ENCODE results near the gene TESPA1. TPM values are rescaled to one million over a fixed set of nuclear protein-coding genes. Genes with fewer than 3 reads are reported as not detected.

TESPA1 gene
- polyA plus RNA-seq, 1 donor from 2014 or later = not detected

DNA sequence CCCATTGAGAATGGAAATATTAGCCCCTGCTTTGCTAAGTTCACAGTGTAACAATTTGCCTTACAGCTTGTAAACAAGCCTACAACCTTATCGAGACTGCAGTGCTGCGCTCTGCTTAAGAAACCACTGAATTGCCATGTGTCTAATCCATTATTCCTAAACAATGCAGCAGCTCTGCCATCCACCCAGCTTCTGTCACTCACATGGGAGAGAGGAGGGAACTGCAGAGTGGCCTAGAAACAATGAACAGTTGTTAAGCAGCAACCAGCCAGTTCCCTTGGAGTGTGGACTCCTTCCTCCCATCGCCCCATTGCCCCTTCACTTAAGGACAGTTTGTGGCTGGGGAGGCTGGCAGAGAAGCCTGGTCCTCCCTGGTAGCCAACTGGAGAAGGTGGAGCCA is 42.9 kb downstream of the TESPA1 start:
- no peak overlapping the region for H3K4me3 ChIP-seq (ENCODE audit: low read length)
- H4K20me1 ChIP-seq (ENCODE audit: insufficient read depth) = no peaks in the 10 kb centered on the region
- no peaks in the 10 kb centered on the region for H3K79me2 ChIP-seq (replicated peaks; ENCODE audit: insufficient read depth, low read length)
- peak overlapping the region; percentile 65 for H2AFZ ChIP-seq (ENCODE audit: low read depth, low read length)
- H3K4me2 ChIP-seq (ENCODE audit: low read length) = no peak overlapping the region
- no peaks in the 10 kb centered on the region for H3K27me3 ChIP-seq (ENCODE audit: insufficient read depth, low read depth, low read length)
- no peak overlapping the region for H3K9ac ChIP-seq (ENCODE audit: low read length)
- H3K9me3 ChIP-seq (ENCODE audit: low read length) = no peaks in the 10 kb centered on the region
- no peaks in the 10 kb centered on the region for H3K9me2 ChIP-seq (ENCODE audit: insufficient read depth, low read length)
- H3K36me3 ChIP-seq (ENCODE audit: insufficient read depth, low read length) = no peaks in the 10 kb centered on the region
- TF ChIP-seq, protein P1, sequence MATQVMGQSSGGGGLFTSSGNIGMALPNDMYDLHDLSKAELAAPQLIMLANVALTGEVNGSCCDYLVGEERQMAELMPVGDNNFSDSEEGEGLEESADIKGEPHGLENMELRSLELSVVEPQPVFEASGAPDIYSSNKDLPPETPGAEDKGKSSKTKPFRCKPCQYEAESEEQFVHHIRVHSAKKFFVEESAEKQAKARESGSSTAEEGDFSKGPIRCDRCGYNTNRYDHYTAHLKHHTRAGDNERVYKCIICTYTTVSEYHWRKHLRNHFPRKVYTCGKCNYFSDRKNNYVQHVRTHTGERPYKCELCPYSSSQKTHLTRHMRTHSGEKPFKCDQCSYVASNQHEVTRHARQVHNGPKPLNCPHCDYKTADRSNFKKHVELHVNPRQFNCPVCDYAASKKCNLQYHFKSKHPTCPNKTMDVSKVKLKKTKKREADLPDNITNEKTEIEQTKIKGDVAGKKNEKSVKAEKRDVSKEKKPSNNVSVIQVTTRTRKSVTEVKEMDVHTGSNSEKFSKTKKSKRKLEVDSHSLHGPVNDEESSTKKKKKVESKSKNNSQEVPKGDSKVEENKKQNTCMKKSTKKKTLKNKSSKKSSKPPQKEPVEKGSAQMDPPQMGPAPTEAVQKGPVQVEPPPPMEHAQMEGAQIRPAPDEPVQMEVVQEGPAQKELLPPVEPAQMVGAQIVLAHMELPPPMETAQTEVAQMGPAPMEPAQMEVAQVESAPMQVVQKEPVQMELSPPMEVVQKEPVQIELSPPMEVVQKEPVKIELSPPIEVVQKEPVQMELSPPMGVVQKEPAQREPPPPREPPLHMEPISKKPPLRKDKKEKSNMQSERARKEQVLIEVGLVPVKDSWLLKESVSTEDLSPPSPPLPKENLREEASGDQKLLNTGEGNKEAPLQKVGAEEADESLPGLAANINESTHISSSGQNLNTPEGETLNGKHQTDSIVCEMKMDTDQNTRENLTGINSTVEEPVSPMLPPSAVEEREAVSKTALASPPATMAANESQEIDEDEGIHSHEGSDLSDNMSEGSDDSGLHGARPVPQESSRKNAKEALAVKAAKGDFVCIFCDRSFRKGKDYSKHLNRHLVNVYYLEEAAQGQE (IDR thresholded peaks at IDR 0.05; ENCODE audit: borderline replicate concordance) = peak; percentile 41
- TF ChIP-seq POLR2AphosphoS5 (IDR thresholded peaks at IDR 0.05) = peak; percentile 39
- TF ChIP-seq MXI1 (conservative IDR thresholded peaks at IDR 0.05; ENCODE audit: poor library complexity, severe bottlenecking) = no peak
- H3F3A ChIP-seq (ENCODE audit: insufficient read depth, low read length, poor library complexity, severe bottlenecking) = no peaks in the 10 kb centered on the region
- peak overlapping the region; percentile 25 for H3K27ac ChIP-seq (ENCODE audit: low read length)

DNA sequence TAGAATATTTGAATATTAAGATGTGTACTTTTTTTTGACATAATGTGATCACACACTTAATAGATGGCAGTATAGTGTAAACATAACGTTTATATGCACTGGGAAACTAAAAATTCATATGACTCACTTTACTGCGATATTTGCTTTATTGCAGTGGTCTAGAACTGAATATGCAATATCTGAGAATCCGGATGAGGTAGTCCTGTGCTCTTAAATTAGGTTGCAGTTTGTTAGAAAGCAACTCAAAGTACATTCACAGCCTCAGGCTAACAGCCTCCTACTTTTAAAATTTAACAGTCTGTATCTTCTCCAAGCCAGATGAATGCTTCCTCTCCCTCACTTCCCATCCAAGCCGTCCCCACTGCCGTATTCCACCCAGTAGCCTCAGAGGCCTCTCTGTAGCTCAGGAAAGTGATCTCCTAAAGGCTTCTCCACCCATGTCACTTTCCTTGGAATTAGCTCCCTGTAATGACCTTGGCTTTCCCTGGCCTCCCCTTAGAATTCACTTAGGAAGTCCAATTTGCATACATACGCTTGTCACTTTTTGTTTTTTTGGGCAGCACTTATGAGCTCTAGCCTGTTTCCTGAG is 43.7 kb downstream of the TESPA1 start:
- TF ChIP-seq SMC3 (conservative IDR thresholded peaks at IDR 0.05; ENCODE audit: poor library complexity) = no peak
- no peak for TF ChIP-seq POLR2AphosphoS5 (IDR thresholded peaks at IDR 0.05)
- no peak for TF ChIP-seq EZH2 (IDR thresholded peaks at IDR 0.05; ENCODE audit: borderline replicate concordance, insufficient read depth, low read length, poor library complexity, severe bottlenecking)
- TF ChIP-seq TAF1 (IDR thresholded peaks at IDR 0.05; ENCODE audit: low read depth) = no peak
- no peak for TF ChIP-seq EP300 (conservative IDR thresholded peaks at IDR 0.05; ENCODE audit: poor library complexity, severe bottlenecking)
- TF ChIP-seq RAD21 (conservative IDR thresholded peaks at IDR 0.05) = no peak
- TF ChIP-seq, protein P1 (IDR thresholded peaks at IDR 0.05; ENCODE audit: borderline replicate concordance) = no peak
- TF ChIP-seq, protein P2, sequence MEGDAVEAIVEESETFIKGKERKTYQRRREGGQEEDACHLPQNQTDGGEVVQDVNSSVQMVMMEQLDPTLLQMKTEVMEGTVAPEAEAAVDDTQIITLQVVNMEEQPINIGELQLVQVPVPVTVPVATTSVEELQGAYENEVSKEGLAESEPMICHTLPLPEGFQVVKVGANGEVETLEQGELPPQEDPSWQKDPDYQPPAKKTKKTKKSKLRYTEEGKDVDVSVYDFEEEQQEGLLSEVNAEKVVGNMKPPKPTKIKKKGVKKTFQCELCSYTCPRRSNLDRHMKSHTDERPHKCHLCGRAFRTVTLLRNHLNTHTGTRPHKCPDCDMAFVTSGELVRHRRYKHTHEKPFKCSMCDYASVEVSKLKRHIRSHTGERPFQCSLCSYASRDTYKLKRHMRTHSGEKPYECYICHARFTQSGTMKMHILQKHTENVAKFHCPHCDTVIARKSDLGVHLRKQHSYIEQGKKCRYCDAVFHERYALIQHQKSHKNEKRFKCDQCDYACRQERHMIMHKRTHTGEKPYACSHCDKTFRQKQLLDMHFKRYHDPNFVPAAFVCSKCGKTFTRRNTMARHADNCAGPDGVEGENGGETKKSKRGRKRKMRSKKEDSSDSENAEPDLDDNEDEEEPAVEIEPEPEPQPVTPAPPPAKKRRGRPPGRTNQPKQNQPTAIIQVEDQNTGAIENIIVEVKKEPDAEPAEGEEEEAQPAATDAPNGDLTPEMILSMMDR (IDR thresholded peaks at IDR 0.05; ENCODE audit: poor library complexity, severe bottlenecking) = no peak
- TF ChIP-seq MXI1 (conservative IDR thresholded peaks at IDR 0.05; ENCODE audit: poor library complexity, severe bottlenecking) = no peak
- no peak overlapping the region for H3K4me3 ChIP-seq (ENCODE audit: low read length)
- no peak overlapping the region for H3K9ac ChIP-seq (ENCODE audit: low read length)
- H3K27me3 ChIP-seq (ENCODE audit: insufficient read depth, low read depth, low read length) = no peaks in the 10 kb centered on the region
- H3K36me3 ChIP-seq (ENCODE audit: insufficient read depth, low read length) = no peaks in the 10 kb centered on the region
- no peaks in the 10 kb centered on the region for H3K9me3 ChIP-seq (ENCODE audit: low read length)
- no peaks in the 10 kb centered on the region for H4K20me1 ChIP-seq (ENCODE audit: insufficient read depth)
- peak overlapping the region; percentile 8 for H2AFZ ChIP-seq (ENCODE audit: low read depth, low read length)
- H3K27ac ChIP-seq (ENCODE audit: low read length) = no peak overlapping the region
- H3F3A ChIP-seq (ENCODE audit: insufficient read depth, low read length, poor library complexity, severe bottlenecking) = no peaks in the 10 kb centered on the region
- H3K4me2 ChIP-seq (ENCODE audit: low read length) = no peak overlapping the region
- H3K79me2 ChIP-seq (replicated peaks; ENCODE audit: insufficient read depth, low read length) = no peaks in the 10 kb centered on the region
- H3K9me2 ChIP-seq (ENCODE audit: insufficient read depth, low read length) = no peaks in the 10 kb centered on the region

Measured in neural cell (in vitro differentiated cells).